SK-N-SH treated with all-trans-retinoic acid at 6 μM for 48 hours (cell line): ENCODE measurements around the gene SYNDIG1.

ENCODE experiments used
- ATAC-seq: fragments of 200-7000 bp; cut with Tn5 transposase; 3 replicates; pipeline ENCODE4 v1.9.1; 2020; ENCODE audit warnings: mild to moderate bottlenecking, moderate library complexity
- ARNTL ChIP-seq: fragments of 450-650 bp; formaldehyde crosslinking; IDR thresholded peaks from 2 replicates; pipeline ENCODE4 v1.5.0; 2020; ENCODE audit warnings: low read depth, mild to moderate bottlenecking, moderate library complexity, borderline replicate concordance
- BACH2 ChIP-seq: fragments of 250-450 bp; sonication (Bioruptor Pico); IDR thresholded peaks from 2 replicates; pipeline ENCODE4 v1.9.0; 2021; ENCODE audit warnings: mild to moderate bottlenecking, borderline replicate concordance
- CSDC2 ChIP-seq: fragments of 250-450 bp; sonication (Bioruptor Pico); IDR thresholded peaks from 2 replicates; pipeline ENCODE4 v1.5.0; 2020; ENCODE audit warnings: mild to moderate bottlenecking, moderate library complexity
- ESRRG ChIP-seq: fragments of 250-450 bp; sonication (Bioruptor Pico); IDR thresholded peaks from 2 replicates; pipeline ENCODE4 v1.6.1; 2021; ENCODE audit warnings: mild to moderate bottlenecking
- ISL1 ChIP-seq: fragments of 250-450 bp; sonication (Bioruptor Pico); IDR thresholded peaks from 2 replicates; pipeline ENCODE4 v2.1.2; 2022; ENCODE audit warnings: mild to moderate bottlenecking, moderate library complexity
- OSR1 ChIP-seq: fragments of 250-450 bp; sonication (Bioruptor Pico); IDR thresholded peaks from 2 replicates; pipeline ENCODE4 v1.8.0; 2022; ENCODE audit warnings: moderate library complexity, mild to moderate bottlenecking, inconsistent platforms
- PPARA ChIP-seq: fragments of 250-450 bp; sonication (Bioruptor Pico); IDR thresholded peaks from 2 replicates; pipeline ENCODE4 v1.5.0; 2020; ENCODE audit warnings: mild to moderate bottlenecking, borderline replicate concordance
- RARB ChIP-seq: fragments of 250-450 bp; sonication (Bioruptor Pico); IDR thresholded peaks from 2 replicates; pipeline ENCODE4 v1.8.0; 2021; ENCODE audit warnings: mild to moderate bottlenecking, moderate library complexity
- SNAI2 ChIP-seq: fragments of 250-450 bp; sonication (Bioruptor Pico); IDR thresholded peaks from 2 replicates; pipeline ENCODE4 v1.5.0; 2020; ENCODE audit warnings: mild to moderate bottlenecking, moderate library complexity
- TCF4 ChIP-seq: fragments of 250-450 bp; sonication (Bioruptor Pico); IDR thresholded peaks from 2 replicates; pipeline ENCODE4 v1.8.0; 2021; ENCODE audit warnings: mild to moderate bottlenecking, moderate library complexity, borderline replicate concordance
- TOX ChIP-seq: fragments of 250-450 bp; sonication (Bioruptor Pico); IDR thresholded peaks from 2 replicates; pipeline ENCODE4 v1.8.0; 2021; ENCODE audit warnings: mild to moderate bottlenecking, moderate library complexity, borderline replicate concordance
- ZC3H10 ChIP-seq: fragments of 250-450 bp; sonication (Bioruptor Pico); IDR thresholded peaks from 2 replicates; pipeline ENCODE4 v1.5.1; 2021; ENCODE audit warnings: mild to moderate bottlenecking, moderate library complexity
- ZFP3 ChIP-seq: fragments of 250-450 bp; sonication (Bioruptor Pico); IDR thresholded peaks from 2 replicates; pipeline ENCODE4 v1.5.0; 2020; ENCODE audit warnings: mild to moderate bottlenecking, moderate library complexity
- ZNF565 ChIP-seq: fragments of 450-650 bp; formaldehyde crosslinking; conservative IDR thresholded peaks from 2 replicates; pipeline ENCODE4 v1.5.0; 2020; ENCODE audit warnings: low read depth, mild to moderate bottlenecking, moderate library complexity
- ZNF8 ChIP-seq: fragments of 450-650 bp; formaldehyde crosslinking; IDR thresholded peaks from 2 replicates; pipeline ENCODE4 v1.5.0; 2020; ENCODE audit warnings: mild to moderate bottlenecking, moderate library complexity
- TF ChIP-seq, protein P1 (sequence below): fragments of 250-450 bp; sonication (Bioruptor Pico); IDR thresholded peaks from 2 replicates; pipeline ENCODE4 v1.5.1; 2020; ENCODE audit warnings: low read depth, mild to moderate bottlenecking, moderate library complexity
- TF ChIP-seq, protein P2 (sequence below): fragments of 250-450 bp; sonication (Bioruptor Pico); IDR thresholded peaks from 2 replicates; pipeline ENCODE4 v1.8.0; 2020; ENCODE audit warnings: mild to moderate bottlenecking, moderate library complexity, borderline replicate concordance
- TF ChIP-seq, protein P3 (sequence below): fragments of 250-450 bp; sonication (Bioruptor Pico); IDR thresholded peaks from 2 replicates; pipeline ENCODE4 v1.5.1; 2021; ENCODE audit warnings: mild to moderate bottlenecking, moderate library complexity
- TF ChIP-seq, protein P4 (sequence below): fragments of 250-450 bp; sonication (Bioruptor Pico); IDR thresholded peaks from 2 replicates; pipeline ENCODE4 v1.5.0; 2020; ENCODE audit warnings: mild to moderate bottlenecking, moderate library complexity

Gene SYNDIG1

DNA sequence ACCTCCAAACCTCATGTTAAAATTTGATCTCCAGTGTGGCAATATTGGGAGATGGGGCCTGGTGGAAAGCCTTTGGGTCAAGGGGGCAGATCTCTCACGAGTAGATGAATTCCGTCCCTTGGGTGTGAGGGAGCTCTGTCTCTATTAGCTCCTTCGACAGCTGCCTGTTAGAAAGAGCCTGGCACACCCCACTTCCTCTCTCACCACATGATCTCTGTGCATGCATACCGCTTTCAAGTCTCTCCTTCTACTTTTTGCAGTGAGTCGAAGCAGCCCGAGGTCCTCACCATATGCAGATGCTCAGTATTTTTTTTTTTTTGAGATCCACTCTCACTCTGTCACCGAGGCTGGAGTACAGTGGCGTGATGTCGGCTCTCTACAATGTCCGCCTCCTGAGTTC is 176.9 kb downstream of the SYNDIG1 start:
- no peak for ATAC-seq
- TF ChIP-seq RARB, result no peak
- no peak for TF ChIP-seq OSR1
- TF ChIP-seq, protein P1, sequence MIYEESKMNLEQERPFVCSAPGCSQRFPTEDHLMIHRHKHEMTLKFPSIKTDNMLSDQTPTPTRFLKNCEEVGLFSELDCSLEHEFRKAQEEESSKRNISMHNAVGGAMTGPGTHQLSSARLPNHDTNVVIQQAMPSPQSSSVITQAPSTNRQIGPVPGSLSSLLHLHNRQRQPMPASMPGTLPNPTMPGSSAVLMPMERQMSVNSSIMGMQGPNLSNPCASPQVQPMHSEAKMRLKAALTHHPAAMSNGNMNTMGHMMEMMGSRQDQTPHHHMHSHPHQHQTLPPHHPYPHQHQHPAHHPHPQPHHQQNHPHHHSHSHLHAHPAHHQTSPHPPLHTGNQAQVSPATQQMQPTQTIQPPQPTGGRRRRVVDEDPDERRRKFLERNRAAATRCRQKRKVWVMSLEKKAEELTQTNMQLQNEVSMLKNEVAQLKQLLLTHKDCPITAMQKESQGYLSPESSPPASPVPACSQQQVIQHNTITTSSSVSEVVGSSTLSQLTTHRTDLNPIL (CRISPR knock-in tag), result no peak
- TF ChIP-seq, protein P2, sequence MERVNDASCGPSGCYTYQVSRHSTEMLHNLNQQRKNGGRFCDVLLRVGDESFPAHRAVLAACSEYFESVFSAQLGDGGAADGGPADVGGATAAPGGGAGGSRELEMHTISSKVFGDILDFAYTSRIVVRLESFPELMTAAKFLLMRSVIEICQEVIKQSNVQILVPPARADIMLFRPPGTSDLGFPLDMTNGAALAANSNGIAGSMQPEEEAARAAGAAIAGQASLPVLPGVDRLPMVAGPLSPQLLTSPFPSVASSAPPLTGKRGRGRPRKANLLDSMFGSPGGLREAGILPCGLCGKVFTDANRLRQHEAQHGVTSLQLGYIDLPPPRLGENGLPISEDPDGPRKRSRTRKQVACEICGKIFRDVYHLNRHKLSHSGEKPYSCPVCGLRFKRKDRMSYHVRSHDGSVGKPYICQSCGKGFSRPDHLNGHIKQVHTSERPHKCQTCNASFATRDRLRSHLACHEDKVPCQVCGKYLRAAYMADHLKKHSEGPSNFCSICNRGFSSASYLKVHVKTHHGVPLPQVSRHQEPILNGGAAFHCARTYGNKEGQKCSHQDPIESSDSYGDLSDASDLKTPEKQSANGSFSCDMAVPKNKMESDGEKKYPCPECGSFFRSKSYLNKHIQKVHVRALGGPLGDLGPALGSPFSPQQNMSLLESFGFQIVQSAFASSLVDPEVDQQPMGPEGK (CRISPR knock-in tag), result no peak
- no peak for TF ChIP-seq ESRRG (CRISPR knock-in tag)
- TF ChIP-seq SNAI2, result no peak
- TF ChIP-seq, protein P3, sequence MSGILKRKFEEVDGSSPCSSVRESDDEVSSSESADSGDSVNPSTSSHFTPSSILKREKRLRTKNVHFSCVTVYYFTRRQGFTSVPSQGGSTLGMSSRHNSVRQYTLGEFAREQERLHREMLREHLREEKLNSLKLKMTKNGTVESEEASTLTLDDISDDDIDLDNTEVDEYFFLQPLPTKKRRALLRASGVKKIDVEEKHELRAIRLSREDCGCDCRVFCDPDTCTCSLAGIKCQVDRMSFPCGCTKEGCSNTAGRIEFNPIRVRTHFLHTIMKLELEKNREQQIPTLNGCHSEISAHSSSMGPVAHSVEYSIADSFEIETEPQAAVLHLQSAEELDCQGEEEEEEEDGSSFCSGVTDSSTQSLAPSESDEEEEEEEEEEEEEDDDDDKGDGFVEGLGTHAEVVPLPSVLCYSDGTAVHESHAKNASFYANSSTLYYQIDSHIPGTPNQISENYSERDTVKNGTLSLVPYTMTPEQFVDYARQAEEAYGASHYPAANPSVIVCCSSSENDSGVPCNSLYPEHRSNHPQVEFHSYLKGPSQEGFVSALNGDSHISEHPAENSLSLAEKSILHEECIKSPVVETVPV (CRISPR knock-in tag), result no peak
- TF ChIP-seq, protein P4, sequence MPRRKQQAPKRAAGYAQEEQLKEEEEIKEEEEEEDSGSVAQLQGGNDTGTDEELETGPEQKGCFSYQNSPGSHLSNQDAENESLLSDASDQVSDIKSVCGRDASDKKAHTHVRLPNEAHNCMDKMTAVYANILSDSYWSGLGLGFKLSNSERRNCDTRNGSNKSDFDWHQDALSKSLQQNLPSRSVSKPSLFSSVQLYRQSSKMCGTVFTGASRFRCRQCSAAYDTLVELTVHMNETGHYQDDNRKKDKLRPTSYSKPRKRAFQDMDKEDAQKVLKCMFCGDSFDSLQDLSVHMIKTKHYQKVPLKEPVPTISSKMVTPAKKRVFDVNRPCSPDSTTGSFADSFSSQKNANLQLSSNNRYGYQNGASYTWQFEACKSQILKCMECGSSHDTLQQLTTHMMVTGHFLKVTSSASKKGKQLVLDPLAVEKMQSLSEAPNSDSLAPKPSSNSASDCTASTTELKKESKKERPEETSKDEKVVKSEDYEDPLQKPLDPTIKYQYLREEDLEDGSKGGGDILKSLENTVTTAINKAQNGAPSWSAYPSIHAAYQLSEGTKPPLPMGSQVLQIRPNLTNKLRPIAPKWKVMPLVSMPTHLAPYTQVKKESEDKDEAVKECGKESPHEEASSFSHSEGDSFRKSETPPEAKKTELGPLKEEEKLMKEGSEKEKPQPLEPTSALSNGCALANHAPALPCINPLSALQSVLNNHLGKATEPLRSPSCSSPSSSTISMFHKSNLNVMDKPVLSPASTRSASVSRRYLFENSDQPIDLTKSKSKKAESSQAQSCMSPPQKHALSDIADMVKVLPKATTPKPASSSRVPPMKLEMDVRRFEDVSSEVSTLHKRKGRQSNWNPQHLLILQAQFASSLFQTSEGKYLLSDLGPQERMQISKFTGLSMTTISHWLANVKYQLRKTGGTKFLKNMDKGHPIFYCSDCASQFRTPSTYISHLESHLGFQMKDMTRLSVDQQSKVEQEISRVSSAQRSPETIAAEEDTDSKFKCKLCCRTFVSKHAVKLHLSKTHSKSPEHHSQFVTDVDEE (CRISPR knock-in tag), result no peak
- no peak for TF ChIP-seq TOX (CRISPR knock-in tag)
- TF ChIP-seq ARNTL (CRISPR knock-in tag), result no peak
- TF ChIP-seq ZFP3 (CRISPR knock-in tag), result no peak
- no peak for TF ChIP-seq ZNF8
- no peak for TF ChIP-seq ISL1 (CRISPR knock-in tag)
- TF ChIP-seq BACH2 (CRISPR knock-in tag), result no peak

DNA sequence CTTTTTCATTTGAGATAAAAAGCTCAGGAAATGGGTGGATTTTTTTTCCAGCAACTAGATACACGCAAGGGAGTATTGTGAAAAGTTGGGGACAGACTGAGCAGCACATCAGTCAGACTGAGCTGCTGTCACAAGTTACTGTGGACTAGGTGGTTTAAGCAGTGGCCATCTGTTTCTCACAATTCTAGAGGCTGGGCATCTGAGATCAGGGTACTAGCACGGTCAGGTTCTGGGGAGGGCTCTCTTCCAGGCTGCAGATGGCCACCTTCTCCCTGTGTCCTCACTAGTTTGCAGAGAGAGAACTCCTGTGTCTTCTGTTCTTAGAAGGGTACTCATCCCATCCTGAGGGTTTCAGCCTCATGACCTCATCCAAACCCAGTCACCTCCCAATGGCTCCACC is 178.3 kb downstream of the SYNDIG1 start:
- no peak for ATAC-seq
- TF ChIP-seq SNAI2, result no peak
- no peak for TF ChIP-seq ESRRG (CRISPR knock-in tag)
- TF ChIP-seq CSDC2 (CRISPR knock-in tag), result no peak
- no peak for TF ChIP-seq ZC3H10 (CRISPR knock-in tag)
- no peak for TF ChIP-seq TCF4 (CRISPR knock-in tag)
- no peak for TF ChIP-seq RARB
- TF ChIP-seq, protein P3 (CRISPR knock-in tag), result no peak
- no peak for TF ChIP-seq PPARA (CRISPR knock-in tag)
- no peak for TF ChIP-seq ZNF8
- TF ChIP-seq, protein P2 (CRISPR knock-in tag), result no peak
- TF ChIP-seq ZNF565 (CRISPR knock-in tag), result no peak

DNA sequence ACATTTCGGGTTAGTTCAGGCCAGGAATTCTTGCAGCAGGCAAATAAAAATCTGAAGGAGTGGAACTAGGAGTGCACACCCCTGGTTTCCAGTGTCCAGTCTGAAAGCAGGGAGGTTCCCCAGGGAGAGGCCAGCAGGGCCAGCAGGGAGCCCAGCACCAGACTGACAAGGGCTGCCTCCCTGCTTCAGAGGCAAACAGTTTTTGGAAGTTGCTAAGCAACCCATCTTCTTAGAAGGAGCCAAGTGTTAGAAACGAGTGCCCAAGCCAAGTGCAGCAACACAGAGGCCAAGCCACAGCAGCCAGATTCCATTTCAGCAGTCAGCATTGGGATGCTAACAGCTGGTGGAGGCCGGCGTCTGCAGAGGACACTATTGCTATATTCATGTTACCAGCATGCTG is 179.1 kb downstream of the SYNDIG1 start:
- no peak for TF ChIP-seq BACH2 (CRISPR knock-in tag)

More for the DNA sequence above, 179.1 kb downstream of the SYNDIG1 start:
- no peak for ATAC-seq
